GM18951 (cell line): ENCODE data around the gene FXYD4.
A peak's percentile ranks its signal among the peaks of the same experiment; 100 is the strongest.

Experiments used
- POLR2A ChIP-seq: IDR thresholded peaks from 4 replicates; pipeline ENCODE4 v1.6.1; 2011; ENCODE audit warnings: mild to moderate bottlenecking; ENCODE audit not compliant: insufficient read length, insufficient read depth; ENCODE audit errors: extremely low read depth
- in situ Hi-C: fragments of 300-500 bp; cut with MboI; formaldehyde crosslinking; loops from one replicate; pipeline ENCODE4 v1.12.0; 2022; ENCODE audit warnings: low sequenced_read_pairs, mixed read lengths, inconsistent platforms; ENCODE audit not compliant: unreplicated experiment

The FXYD4 gene

DNA sequence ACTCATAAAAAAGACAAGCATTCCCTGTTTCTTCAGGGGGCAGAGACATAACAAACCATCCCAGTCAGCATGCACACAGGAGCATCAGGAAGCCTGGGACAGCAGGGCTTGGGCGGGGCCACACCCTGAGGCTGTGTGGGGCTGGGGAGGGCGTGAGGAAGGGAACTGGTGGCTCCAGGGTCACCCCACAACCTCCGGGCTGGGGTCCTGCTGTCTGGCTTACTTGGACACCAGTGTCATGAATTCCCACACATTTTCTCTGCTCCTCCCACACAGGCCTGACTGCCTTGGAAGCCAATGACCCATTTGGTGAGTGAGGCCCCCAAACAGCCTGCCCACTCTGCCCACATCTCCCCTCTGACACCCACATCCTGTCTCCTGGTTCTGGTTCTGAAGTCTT is 2.8 kb downstream of the FXYD4 start:
- no peak for TF ChIP-seq POLR2A
- in situ Hi-C loops = no loop called here

- no peak for TF ChIP-seq POLR2A
- in situ Hi-C loops = no loop called here
Measured at GRCh38 chr10:43375401-43376020, 4.1 kb downstream of the FXYD4 start.

DNA sequence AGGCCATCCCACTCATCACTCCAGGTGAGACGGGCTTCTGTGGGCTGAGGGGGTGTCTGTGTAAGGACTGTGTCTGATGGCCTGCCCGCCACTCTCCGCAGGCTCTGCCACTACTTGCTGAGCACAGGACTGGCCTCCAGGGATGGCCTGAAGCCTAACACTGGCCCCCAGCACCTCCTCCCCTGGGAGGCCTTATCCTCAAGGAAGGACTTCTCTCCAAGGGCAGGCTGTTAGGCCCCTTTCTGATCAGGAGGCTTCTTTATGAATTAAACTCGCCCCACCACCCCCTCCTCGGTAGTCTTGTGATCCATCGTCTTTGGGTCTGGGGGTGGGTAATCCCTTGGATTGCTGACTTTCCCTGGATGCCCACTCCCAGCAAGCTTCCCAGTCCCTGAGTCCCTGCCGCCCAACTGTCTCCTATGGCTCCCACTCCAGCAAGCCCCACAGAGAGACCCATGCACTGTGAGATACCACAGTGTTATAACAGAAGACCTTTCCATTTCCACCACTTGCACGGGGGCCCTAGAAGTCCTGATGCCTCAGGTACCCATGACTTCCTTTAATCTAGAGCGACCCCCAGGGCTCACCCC is 4.7 kb downstream of the FXYD4 start:
- no peak for TF ChIP-seq POLR2A
- in situ Hi-C loops = no loop called here

GRCh38 chr10:43376828-43377423 is 5.5 kb downstream of the FXYD4 start:
- in situ Hi-C loops = no loop called here
- no peak for TF ChIP-seq POLR2A

DNA sequence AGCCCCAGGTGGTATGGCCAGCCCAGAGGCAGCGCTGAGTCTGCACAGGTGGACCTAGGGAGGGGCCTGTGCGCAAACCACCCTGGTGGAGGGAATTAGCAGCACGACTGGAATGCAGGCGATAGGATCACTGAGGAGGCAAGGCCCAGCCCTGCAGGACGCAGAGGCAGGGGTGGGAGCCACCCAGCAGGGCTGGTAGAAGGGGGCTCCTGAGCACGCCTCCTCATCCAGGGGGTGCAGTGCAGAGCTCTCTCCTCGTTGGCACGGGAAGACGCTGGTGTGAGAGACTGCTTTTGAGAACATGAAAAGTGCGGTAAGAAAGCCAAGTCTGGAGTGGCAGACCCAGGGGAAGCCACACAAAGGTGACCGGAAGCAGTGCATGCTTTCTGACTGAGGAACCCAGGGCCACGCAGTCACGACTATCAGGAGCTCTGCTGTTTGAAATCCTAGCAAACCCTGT is 6.0 kb downstream of the FXYD4 start:
- in situ Hi-C loops = no loop called here

GRCh38 chr10:43380610-43381222 is 9.3 kb downstream of the FXYD4 start:
- in situ Hi-C loops = no loop called here
- no peak for TF ChIP-seq POLR2A

More for the DNA sequence above, 6.0 kb downstream of the FXYD4 start:
- no peak for TF ChIP-seq POLR2A

- TF ChIP-seq POLR2A = no peak
- in situ Hi-C loops = no loop called here
Measured at GRCh38 chr10:43383204-43383971, 12.0 kb downstream of the FXYD4 start.

GRCh38 chr10:43384252-43385221 is 13.1 kb downstream of the FXYD4 start:
- peak; percentile 38 for TF ChIP-seq POLR2A
- in situ Hi-C loops = no loop called here

DNA sequence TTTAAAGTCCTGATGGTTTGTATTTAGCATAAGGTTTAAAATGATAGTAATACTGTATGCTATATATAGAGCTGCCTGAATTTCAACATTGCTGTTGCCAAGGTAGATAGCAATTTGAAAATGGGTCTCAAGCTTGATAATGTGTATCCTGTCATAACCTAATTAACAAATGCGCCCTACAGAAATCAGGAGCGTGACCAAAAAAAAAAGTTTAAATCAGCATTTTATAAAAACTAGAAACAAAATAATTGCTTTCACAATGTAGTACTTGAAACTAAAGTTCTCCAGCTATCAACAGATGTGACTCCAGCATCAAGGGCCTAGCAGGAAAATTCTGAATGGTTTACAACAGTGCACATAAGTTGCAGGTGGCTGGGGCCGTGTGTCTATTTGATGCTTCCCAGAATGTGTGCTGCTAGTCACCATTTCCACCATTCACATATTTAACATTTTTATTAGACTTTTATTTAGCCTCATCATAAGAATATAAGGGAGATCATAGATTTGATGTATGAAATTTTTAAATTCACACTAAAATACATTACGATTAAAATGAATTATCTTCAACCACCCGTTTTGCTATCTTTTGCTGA is 14.1 kb downstream of the FXYD4 start:
- in situ Hi-C loops = no loop called here
- no peak for TF ChIP-seq POLR2A

GRCh38 chr10:43386549-43386948 is 15.1 kb downstream of the FXYD4 start:
- in situ Hi-C loops = no loop called here
- TF ChIP-seq POLR2A = no peak

DNA sequence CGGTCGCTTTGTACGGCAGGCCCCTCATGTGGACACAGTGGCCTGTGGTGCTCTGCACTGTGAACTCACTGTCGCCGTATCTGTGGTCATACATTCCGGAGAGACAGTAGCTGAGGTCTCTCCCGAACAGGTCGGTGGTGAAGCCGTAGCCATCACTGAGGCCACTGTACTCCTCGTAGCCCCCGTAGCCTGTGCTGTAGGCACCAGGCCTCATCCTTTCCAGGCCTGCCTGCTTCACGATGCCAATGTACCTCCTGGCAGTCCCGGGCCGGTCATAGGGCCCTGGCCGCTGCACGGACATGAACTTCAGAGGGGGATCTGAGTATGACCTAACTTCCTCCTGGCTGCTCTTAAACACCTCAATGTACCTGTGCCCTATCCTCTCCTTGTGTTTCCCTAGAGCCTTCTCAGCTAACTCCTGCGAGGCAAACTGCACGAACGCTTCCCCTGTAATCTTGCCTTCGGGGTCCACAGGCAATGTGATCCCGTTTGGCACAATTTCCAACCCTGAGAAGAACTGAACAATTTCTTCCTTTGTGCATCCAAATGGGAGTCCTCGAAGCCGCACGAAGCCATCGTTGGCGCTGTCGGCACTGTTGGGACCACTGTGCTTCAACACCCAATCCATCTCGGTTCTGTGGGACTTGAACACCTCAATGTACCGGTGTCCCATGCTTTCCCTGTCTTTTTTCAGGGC is 15.7 kb downstream of the FXYD4 start:
- TF ChIP-seq POLR2A = peak; percentile 16
- in situ Hi-C loops = no loop called here
